DND-41 (cell line): Measurements from ENCODE around the gene CCSER2.
A peak's percentile ranks its signal among the peaks of the same experiment; 100 is the strongest.

Experiments
- ATAC-seq: fragments of 200-7000 bp; cut with Tn5 transposase; 3 replicates; pipeline ENCODE4 v1.9.1; 2021; ENCODE audit warnings: low read depth; ENCODE audit not compliant: insufficient read depth
- DNase-seq: peaks from one replicate; pipeline ENCODE4 v3.0.0-alpha.2; 2020
- H2AFZ ChIP-seq: 2 replicates; pipeline ENCODE4 v1.6.0; 2012; ENCODE audit warnings: low read depth, low read length
- H3K27ac ChIP-seq: 2 replicates; pipeline ENCODE4 v1.5.1; 2012; ENCODE audit warnings: low read length, inconsistent platforms
- H3K27me3 ChIP-seq: fragments of 200-600 bp; sonication (generic); 2 replicates; pipeline ENCODE4 v1.6.0; 2012; ENCODE audit warnings: low read length, mild to moderate bottlenecking, inconsistent platforms; ENCODE audit not compliant: insufficient read depth, poor library complexity
- H3K36me3 ChIP-seq: 2 replicates; pipeline ENCODE4 v1.5.1; 2012; ENCODE audit warnings: low read length, inconsistent platforms; ENCODE audit not compliant: insufficient read depth
- H3K4me1 ChIP-seq: 2 replicates; pipeline ENCODE4 v1.5.1; 2012; ENCODE audit warnings: mild to moderate bottlenecking, low read length; ENCODE audit not compliant: insufficient read depth
- H3K4me2 ChIP-seq: 2 replicates; pipeline ENCODE4 v1.6.0; 2012; ENCODE audit warnings: mild to moderate bottlenecking, moderate library complexity, low read length, inconsistent platforms; ENCODE audit not compliant: insufficient read depth
- H3K4me3 ChIP-seq, 2 experiments: fragments of 200-600 bp in 1 of 2; shearing (Covaris generic) in 1 of 2; 2 replicates each; pipeline ENCODE4 v1.5.1; 2012 to 2016; ENCODE audit warnings: inconsistent platforms in 2 of 2, low read length in 2 of 2, mild to moderate bottlenecking in 2 of 2, low read depth in 1 of 2, moderate library complexity in 1 of 2
- H3K79me2 ChIP-seq: 2 replicates; pipeline ENCODE4 v1.6.0; 2012; ENCODE audit warnings: low read length, inconsistent platforms; ENCODE audit not compliant: insufficient read depth
- H3K9ac ChIP-seq: 2 replicates; pipeline ENCODE4 v1.6.0; 2012; ENCODE audit warnings: low read depth, mild to moderate bottlenecking, inconsistent platforms, low read length, moderate library complexity
- H3K9me3 ChIP-seq: 2 replicates; pipeline ENCODE4 v1.5.1; 2012; ENCODE audit warnings: low read length, moderate library complexity, mild to moderate bottlenecking, inconsistent platforms; ENCODE audit not compliant: insufficient read depth, severe bottlenecking
- H4K20me1 ChIP-seq: 2 replicates; pipeline ENCODE4 v1.6.0; 2012; ENCODE audit warnings: low read length; ENCODE audit not compliant: insufficient read depth
- CTCF ChIP-seq: IDR thresholded peaks from 2 replicates; pipeline ENCODE4 v1.5.1; 2012; ENCODE audit warnings: borderline replicate concordance, low read length, moderate library complexity, mild to moderate bottlenecking; ENCODE audit not compliant: poor library complexity, severe bottlenecking; ENCODE audit errors: extremely low read depth
- EZH2 ChIP-seq: IDR thresholded peaks from 3 replicates; pipeline ENCODE4 v1.6.1; 2012; ENCODE audit warnings: borderline replicate concordance, low read depth, mild to moderate bottlenecking, moderate library complexity, low read length, inconsistent platforms; ENCODE audit not compliant: severe bottlenecking

CCSER2 gene

DNA sequence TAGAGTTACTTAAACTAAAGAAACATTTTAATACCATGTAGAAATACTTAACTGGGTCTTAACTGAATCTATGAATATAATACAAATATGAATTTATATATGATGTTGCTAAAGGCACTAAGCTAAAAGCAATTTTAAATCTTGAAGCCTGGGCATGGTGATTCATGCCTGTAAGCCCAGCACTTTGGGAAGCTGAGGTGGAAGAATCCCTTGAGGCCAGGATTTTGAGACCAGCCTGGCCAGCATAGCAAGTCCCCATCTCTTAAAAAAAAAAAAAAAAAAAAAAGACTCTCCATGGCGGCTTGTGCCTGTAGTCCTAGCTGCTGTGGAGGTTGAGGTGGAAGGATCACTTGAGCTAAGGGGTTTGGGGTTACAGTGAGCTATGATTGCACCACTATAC lies 95.3 kb downstream of the CCSER2 start:
- peaks cover 14% of the 10 kb centered on the region for H3K4me1 ChIP-seq
- no peak overlapping the region for H3K4me3 ChIP-seq
- TF ChIP-seq EZH2, result no peak
- TF ChIP-seq CTCF, result no peak
- ATAC-seq (no peak), DNase-seq (no peak)
- H3K4me2 ChIP-seq, result no peak overlapping the region
- no peak overlapping the region for H3K9ac ChIP-seq
- peaks cover 50% of the 10 kb centered on the region for H3K36me3 ChIP-seq
- no peaks in the 10 kb centered on the region for H3K27me3 ChIP-seq
- H3K79me2 ChIP-seq, result no peaks in the 10 kb centered on the region
- H4K20me1 ChIP-seq, result no peaks in the 10 kb centered on the region
- no peak overlapping the region for H2AFZ ChIP-seq
- peaks cover under 1% of the 10 kb centered on the region for H3K9me3 ChIP-seq
- H3K27ac ChIP-seq, result no peak overlapping the region

- Histone ChIP-seq H3K36me3 (peaks cover 41% of the 10 kb centered on the region), H3K79me2 (peaks cover 6% of the 10 kb centered on the region; the same call in 1 of the 2 replicates), H3K27me3 (no peaks in the 10 kb centered on the region), H2AFZ (no peak overlapping the region), H3K9me3 (no peaks in the 10 kb centered on the region), H3K4me2 (no peak overlapping the region), H3K4me1 (peaks cover 14% of the 10 kb centered on the region), H3K9ac (no peak overlapping the region), H3K4me3 (no peak overlapping the region), H3K27ac (peak overlapping the region; percentile 61), H4K20me1 (no peaks in the 10 kb centered on the region)
- no peak for TF ChIP-seq EZH2
- TF ChIP-seq CTCF, result no peak
- DNase-seq (peak; percentile 58), ATAC-seq (peak; percentile 97)
Measured at GRCh38 chr10:84424731-84425167, 96.4 kb downstream of the CCSER2 start.

DNA sequence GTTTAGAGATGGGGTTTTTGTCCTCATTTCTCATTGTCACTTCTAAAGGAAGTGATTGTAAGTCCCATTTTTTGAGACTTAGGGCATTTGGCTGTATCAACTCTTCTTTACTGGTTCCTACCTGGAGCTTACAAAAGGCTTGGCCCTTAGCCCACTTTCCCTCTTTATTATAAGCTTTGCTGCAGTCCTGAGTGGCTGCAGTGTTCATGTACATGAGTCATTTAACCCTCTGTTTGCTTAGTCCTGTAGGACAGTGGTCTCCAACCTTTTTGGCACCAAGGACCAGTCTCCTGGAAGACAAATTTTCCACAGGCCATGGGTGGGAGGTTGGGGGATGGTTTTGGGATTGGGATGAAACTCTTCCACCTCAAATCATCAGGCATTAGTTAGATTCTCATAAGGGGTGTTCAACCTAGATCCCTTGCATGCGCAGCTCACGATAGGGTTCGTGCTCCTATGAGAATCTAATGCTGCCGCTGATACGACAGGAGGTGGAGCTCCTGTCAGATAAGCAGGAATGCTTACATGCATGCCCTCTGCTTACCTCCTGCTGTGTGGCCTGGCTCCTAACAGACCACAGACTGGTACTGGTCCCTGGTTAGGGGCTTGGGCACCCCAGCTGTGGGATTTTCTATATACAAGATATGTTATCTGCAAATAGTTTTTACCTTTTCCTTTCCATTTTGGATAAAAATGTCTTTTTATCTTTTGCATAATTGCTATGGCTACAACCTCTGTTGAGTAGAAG lies 99.7 kb downstream of the CCSER2 start:
- peaks cover 8% of the 10 kb centered on the region for H4K20me1 ChIP-seq
- peaks cover 14% of the 10 kb centered on the region for H3K4me1 ChIP-seq
- ATAC-seq, result no peak
- no peaks in the 10 kb centered on the region for H3K9me3 ChIP-seq
- H3K4me3 ChIP-seq, result no peak overlapping the region
- no peak for DNase-seq
- no peak overlapping the region for H2AFZ ChIP-seq
- peaks cover 22% of the 10 kb centered on the region; the same call in 1 of the 2 replicates for H3K36me3 ChIP-seq
- no peak for TF ChIP-seq EZH2
- no peak for TF ChIP-seq CTCF
- H3K4me2 ChIP-seq, result no peak overlapping the region
- H3K79me2 ChIP-seq, result peaks cover 24% of the 10 kb centered on the region
- no peak overlapping the region for H3K27ac ChIP-seq
- no peak overlapping the region for H3K9ac ChIP-seq
- H3K27me3 ChIP-seq, result no peaks in the 10 kb centered on the region
